Epithelial cell of proximal tubule (primary cell): ENCODE measurements around the gene STX18. TPM values are rescaled to one million over a fixed set of nuclear protein-coding genes. Genes with fewer than 3 reads are reported as not detected.

ENCODE experiments used
- DNase-seq: peaks from one replicate; pipeline ENCODE4 v3.0.0-alpha.2; 2011; ENCODE audit warnings: low read depth
- H3K4me3 ChIP-seq: 2 replicates; pipeline ENCODE4 v1.5.1; 2011; ENCODE audit warnings: low read depth, mild to moderate bottlenecking, low read length
- total RNA-seq: library from RNA; depleted of rRNA; stranded (reverse); fragments of >200 nt; gene quantifications from 2 replicates; pipeline ENCODE4 v1.2.3, GENCODE V29; 2015
- TF ChIP-seq, protein P1 (sequence below): conservative IDR thresholded peaks from 2 replicates; pipeline ENCODE4 v1.5.1; 2012; ENCODE audit warnings: low read depth, mild to moderate bottlenecking, low read length

The STX18 gene
- total RNA-seq, 1 donor from 2014 or later, result 30.0 TPM

- H3K4me3 ChIP-seq, result no peak overlapping the region
- TF ChIP-seq, protein P1, sequence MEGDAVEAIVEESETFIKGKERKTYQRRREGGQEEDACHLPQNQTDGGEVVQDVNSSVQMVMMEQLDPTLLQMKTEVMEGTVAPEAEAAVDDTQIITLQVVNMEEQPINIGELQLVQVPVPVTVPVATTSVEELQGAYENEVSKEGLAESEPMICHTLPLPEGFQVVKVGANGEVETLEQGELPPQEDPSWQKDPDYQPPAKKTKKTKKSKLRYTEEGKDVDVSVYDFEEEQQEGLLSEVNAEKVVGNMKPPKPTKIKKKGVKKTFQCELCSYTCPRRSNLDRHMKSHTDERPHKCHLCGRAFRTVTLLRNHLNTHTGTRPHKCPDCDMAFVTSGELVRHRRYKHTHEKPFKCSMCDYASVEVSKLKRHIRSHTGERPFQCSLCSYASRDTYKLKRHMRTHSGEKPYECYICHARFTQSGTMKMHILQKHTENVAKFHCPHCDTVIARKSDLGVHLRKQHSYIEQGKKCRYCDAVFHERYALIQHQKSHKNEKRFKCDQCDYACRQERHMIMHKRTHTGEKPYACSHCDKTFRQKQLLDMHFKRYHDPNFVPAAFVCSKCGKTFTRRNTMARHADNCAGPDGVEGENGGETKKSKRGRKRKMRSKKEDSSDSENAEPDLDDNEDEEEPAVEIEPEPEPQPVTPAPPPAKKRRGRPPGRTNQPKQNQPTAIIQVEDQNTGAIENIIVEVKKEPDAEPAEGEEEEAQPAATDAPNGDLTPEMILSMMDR, result no peak
- no peak for DNase-seq
Observed at GRCh38 chr4:4456816-4457578, 84.9 kb downstream of the STX18 start.

DNA sequence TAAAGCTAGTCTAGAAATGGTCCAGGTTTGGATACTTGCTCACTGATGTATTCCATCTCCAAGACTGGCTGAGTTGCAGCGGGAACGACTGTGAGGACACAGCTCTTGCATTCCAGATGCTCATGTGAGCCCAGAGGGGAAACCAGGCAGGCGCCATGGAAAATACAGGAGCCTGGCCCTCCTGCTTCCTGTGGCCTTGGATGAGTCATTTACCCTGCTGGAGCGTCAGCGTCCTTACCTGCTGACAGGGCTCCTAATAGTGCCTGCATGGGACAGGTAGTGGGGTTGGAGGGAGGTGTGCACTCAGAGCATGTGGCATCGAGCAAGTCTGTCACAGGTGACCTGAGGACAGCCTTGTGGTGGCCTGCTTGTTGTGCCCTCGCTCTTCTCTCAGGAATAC is 85.5 kb downstream of the STX18 start:
- DNase-seq, result no peak
- H3K4me3 ChIP-seq, result no peak overlapping the region
- TF ChIP-seq, protein P1, result no peak

DNA sequence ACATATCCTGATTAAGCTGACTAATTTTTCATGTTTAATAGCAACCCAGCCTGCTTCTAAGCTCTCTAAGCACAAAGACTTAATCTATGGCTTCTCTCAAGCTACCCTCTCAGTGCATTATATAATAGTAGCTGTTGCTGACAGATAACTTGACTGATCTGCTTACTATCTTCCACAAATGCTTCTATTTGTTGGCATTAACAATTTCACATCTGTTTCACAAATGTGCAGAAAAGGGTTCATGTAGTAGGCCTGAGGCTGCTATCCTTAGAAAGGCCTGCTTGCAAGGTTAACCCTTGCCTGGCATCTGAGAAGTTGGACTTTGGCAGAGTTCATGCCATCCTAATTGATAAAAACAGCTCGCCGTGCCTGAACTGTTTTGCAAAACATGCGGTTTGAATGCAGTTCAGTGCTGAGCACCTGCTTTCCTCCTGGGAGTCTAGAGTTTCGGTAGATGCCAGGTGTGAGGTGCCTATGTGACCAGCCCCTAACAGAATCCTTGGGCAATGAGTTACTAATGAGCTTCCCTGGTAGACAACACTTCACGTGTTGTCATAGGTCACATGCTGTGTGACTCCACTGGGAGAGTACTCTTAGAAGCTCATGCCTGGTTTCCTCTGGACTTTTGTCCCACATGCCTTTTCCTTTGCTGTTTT is 86.5 kb downstream of the STX18 start:
- DNase-seq, result no peak
- TF ChIP-seq, protein P1, result no peak
- H3K4me3 ChIP-seq, result no peak overlapping the region

DNA sequence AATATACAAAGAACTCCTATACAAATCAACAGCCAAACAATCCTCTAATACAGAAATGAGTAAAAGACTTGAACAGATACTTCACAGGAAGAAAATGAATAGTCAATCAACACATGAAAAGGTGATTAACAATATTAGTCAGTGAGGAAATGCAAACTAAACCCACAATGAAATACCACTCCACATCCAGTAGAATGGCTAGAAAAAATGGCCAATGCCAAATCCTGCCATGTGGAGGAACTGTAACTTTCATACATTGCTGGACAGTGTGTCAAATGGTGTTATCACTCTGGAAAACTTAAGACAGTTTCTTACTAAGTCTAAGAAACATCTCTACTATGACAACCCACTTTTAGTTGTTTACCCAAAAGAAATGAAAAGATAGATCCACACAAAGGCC is 95.4 kb downstream of the STX18 start:
- TF ChIP-seq, protein P1, result no peak
- no peak for DNase-seq
- no peak overlapping the region for H3K4me3 ChIP-seq

DNA sequence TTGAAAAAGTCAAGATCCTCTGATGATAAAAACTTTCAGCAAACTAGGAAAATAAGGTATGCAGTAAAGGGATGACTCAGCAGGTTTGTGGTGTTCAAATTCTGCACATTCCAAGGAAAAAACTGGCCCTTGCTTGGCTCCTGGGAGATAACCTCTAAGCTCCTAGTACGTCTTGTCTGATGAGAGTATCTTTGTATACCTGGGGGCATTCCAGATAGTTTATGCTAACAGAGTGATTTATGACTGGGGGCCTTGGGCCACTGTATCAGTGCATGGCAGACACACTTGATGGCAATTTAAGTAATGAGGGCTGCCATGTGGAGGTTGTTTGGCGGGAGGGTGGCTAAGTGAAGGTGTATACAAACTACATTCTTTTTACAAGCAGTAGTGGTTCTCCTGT is 98.0 kb downstream of the STX18 start:
- peak; percentile 25 for DNase-seq

GRCh38 chr4:4440333-4441061 is 101.4 kb downstream of the STX18 start:
- no peak for DNase-seq
- TF ChIP-seq, protein P1, result no peak
- no peak overlapping the region for H3K4me3 ChIP-seq

More for the DNA sequence above, 98.0 kb downstream of the STX18 start:
- TF ChIP-seq, protein P1, result no peak
- H3K4me3 ChIP-seq, result no peak overlapping the region
